ENCODE data around the gene ZNF580.

ZNF580 gene

DNA sequence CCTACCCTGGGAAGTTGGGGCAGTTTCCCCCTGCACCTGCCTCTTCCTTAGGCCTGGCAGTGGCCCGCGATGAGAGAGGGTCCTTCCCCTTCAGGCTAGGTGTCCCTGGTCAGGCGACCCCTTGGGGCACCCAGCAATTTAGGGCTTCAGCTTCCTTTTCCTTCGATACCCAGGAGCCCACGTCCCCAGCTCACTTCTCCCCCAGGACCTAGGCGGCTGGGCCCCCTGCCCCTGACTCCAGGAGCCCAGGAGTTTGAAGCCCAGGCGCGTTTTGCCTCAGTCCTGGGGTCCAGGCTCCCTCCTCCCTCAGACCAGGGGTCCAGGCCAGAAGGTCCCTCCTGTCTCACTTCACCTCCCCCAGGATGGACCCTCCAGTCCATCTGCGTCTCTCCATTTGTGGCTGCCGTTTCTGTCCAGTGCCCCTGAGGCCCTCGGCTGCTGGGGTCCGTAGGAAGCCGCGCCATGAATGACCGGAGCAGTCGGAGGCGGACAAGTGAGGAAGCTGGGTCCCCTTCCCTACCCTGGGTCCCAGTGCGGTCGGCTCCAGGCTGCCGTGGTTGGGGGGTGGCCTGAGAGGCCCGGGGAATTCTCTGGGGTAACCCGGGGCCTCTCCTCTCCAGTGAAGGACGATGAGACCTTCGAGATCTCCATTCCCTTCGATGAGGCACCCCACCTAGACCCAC lies 7.9 kb downstream of the ZNF580 start:
- DNase-seq: no peak

DNA sequence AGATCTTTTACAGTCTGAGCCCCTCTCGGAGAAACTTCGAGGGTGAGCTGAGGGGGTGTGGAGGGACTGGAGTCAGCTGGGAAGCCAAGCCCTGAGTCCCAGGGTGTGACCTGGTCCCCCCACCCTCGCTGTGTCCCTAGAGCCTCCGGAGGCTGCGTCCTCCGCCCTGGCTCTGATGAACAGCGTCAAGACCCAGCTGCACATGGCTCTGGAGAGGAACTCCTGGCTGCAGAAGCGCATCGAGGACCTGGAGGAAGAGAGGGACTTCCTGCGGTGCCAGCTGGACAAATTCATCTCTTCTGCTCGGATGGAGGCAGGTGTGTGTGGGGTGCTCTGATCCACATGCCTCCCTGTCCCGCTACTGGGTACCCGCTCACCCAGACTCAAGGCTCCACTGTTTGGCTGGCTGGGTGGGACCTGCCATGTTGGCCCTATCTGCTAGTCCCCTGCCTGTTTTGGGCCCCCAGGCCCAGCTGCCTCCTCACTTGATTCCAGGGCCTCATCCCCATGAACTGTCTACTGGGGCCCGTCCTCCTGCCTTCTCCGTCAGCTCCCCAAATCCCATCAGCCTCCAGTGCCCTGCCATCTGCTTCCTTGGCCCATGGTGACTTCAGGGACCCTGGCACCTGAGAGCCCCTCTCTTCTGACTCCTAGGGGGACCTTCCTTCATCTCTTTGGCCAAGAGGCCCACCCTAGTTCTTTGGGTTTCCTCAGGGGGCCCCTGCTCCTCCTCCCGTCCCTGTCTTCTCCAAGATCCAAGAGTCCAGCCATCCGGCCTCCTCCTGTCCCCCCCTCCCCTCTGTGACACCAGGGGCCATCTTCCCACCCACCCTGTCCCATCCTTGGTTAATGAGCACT lies 8.7 kb downstream of the ZNF580 start:
- DNase-seq: no peak

DNA sequence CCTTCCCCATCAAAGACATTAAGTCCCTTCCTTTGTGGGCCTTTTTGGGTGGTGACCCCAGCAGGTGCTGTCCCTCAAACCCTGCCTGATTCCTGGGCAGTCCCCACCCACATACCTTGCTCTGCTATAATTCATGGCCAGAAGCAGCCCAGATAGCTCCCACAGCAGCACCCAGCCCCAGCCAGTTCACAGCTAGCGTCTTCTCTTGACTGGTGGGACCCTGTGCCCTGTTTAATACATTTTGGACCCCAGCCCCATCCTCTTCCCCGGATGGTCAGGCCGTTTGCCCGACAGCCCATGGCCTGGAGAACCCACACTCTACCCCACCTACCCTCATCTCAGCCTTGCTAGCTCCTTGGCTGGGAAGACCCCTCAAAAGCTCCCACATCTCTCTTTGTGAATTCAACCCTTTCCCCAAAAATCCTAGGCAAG lies 9.3 kb downstream of the ZNF580 start:
- no peak for DNase-seq

DNA sequence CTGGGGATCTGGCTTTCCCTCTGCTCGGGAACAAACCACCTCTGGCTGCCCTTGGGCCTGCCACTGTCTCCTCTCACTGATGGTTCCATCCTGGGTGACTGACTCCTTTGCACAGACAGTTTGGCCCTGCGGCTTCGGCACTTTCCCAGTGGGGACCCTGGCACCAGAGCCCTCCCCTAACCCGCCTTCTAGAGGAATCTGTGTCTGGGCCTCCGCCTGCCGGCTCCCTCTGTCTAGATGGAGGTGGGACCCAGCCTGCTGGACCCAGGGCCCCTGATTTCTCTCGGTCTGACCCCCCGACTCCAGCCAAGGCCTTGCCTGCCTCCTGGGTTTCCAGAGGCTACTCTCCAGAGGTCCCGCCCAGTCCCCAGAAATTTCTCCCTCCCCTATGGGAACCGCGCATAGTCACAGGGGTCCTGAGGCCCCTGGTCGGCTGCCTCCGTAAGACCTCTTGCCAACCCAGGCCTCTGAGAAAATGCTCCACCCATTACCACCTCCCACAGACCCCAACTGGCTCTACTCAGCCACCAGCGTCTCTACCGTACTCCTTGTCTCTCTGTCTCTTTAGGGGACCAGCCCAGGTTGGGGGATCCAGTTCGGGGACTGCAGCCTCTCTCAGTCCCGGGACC lies 9.9 kb downstream of the ZNF580 start:
- DNase-seq: no peak

DNA sequence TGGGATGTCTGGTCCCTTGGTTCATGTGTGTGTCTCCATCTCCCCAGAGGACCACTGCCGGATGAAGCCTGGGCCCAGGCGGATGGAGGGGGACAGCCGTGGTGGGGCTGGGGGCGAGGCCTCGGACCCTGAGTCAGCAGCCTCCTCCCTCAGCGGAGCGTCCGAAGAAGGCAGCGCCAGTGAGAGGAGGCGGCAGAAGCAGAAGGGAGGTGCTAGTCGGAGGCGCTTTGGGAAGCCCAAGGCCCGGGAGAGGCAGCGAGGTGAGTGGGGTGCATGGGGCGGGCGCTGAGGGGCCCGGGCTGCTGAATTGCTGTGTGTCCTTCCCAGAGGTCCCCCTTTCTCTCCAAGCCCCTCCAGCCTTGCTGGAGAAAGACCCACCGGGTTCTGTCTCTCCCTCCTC lies 10.4 kb downstream of the ZNF580 start:
- DNase-seq: no peak

DNA sequence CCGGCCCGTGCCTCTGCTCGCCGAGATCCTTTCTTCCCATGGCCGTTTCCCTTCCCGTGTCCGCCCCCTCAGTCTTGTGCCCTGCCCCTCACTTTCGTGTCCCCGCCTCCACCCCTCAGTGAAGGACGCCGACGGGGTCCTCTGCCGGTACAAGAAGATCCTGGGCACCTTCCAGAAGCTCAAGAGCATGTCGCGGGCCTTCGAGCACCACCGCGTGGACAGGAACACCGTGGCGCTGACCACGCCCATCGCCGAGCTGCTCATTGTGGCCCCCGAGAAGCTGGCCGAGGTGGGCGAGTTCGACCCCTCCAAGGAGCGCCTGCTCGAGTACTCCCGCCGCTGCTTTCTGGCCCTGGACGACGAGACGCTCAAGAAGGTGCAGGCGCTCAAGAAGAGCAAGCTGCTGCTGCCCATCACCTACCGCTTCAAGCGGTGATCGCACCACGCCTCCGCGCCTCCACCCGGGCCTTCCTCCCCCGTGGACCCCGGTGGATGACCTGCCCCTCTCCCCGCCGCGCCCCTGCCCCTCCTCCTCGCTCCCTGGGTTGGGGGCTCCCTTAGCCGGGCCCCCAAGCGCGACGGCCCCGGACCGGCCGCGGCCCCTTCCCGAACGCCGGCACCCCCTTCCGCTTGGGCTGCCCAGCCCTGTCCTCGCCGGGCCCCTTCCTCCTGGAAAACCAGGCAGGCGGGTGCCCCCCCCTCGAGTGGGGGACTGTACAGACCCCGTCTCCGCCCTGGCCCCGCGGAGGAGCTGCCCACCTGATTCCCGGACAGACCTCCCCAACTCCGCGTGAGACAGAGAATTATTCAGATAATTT lies 11.7 kb downstream of the ZNF580 start:
- DNase-seq: no peak

DNA sequence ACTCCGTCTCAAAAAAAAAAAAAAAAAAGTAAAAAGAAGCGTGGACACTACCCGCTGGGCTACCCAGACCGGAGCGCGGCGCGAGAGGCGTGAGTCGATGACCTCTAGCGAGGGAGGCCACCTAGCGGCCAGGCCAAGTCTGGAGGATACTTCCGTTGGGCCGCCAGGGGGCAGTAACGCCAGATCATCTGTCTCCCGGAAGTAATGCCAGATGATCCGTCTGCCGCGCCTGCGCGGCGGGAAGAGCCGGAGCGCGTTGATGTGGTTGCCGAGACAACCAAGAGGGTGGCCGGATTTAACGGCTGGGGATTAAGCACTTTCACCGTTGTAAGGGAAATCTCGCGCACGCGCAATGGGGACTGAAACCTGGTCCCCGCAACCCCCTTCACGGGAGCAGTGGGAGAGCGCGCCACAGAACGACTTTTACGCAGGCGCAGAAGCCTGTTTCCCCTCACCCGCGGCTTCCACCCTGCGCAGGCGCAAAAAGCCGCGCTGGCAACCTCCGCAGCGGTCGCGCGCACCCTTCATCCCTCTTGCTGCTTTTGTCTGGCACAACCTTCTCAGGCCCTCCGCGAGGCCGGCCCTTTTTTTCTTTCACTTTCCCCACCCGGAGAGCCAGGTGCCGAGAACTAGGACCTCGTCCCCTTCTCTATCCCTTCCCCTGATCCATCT lies 13.0 kb downstream of the ZNF580 start:
- DNase-seq: peak; percentile 99

DNA sequence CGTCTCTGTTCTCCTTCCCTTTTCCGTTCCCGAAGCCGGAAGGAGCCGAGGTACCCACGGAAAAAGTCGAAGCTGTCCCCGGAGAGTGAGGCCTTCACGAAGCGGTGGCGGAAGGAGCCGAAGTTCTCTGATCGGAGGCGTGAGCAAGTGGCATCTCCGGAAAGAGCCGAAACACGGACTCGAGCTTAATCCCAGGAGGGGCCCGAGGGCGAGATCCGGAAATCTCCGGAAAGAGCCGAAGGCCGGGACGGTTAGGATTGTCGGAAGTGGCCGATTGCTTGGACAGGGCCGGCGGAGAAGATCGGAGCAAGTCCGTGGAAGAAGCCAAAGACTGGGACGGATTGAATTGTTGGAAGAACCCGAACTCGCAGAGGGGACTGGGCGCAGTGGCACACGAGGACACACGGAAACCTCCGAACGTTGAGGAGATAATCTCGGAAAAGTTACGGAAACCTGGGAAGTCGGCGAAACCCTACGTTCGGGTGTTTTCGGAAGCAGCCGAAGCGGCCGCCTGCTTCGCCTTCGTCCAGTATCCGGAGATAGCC lies 13.6 kb downstream of the ZNF580 start:
- DNase-seq: peak; percentile 99

DNA sequence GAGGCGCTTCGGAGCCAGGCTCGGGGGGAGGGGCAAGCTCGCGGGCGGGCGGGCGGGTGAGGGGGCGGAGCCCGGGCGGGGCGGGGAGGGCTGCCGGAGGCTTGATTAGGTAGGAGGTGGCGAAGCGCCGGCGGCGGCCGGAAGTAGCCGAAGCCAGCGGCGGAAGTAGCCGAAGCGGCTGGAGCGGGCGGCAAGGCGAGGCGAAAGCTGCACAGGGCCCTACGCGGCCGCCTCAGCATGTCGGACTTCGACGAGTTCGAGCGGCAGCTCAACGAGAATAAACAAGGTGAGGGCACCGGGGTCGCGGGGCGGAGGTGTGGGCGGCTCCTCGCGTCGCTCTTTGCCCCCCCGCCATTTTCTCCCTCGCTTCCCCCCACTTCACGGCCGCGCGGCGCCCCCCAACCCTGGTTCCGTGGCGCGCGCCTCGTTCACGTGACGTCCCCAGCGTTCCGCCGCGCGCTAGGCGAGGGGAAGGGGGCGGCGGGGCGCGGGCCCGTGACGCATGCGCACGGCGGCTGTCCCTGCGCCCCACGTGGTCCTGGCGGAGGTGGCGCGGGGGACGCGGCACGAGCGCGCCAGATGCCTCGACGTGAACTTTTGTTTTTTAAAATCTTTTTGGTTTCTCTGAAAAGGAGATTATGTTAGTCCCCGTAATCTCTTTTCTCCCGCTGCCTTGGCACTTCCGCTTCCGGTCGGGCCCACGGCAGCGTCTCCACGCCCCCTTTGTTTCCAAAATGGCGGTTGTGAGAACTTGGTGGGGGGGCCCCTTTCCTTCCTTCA lies 14.3 kb downstream of the ZNF580 start, which contains the start of gene U2AF2:
Gene U2AF2 (plus strand): TSS at position 168 of the 780 bp plus-strand sequence. CDS start 70 bp downstream, at position 238.
- peak; percentile 70 for DNase-seq

DNA sequence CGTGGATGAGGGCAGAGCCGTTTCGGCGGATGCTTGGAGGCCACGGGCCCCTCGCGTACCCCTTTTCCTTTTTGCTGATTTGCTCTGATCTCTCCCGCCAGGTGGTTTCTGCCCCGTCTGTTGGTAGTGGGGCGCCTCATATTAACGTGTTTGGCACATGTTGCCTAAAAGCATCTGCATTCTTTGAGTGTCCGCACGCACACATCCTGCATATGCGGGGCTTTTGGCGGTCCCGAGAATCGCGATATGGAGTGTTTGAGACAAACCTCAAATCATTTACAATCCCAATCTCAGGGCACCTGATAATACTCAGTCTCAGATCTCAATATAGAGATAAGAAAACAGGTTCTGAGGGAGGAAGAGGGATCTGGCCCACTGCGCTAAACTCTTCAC lies 14.8 kb downstream of the ZNF580 start:
- no peak for DNase-seq

DNA sequence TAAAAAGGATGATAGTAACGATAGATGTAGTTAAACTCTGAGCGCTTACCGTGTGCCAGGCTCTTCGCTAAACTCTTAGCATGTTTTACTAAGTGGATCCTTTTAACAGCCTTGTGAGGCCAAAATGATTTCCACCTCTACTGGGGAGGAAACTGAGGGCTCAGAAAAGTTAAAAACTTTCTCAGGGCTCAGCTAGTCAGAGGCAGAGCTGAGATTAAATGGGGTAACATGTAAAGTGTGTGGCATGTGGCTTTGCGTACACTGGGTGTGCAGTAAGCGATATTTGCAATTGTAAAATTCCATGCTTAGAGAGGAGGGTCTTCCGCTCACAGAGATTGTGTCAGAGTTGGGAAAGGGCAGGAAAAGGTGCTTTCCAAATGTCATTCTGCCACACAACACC lies 15.8 kb downstream of the ZNF580 start:
- no peak for DNase-seq

DNA sequence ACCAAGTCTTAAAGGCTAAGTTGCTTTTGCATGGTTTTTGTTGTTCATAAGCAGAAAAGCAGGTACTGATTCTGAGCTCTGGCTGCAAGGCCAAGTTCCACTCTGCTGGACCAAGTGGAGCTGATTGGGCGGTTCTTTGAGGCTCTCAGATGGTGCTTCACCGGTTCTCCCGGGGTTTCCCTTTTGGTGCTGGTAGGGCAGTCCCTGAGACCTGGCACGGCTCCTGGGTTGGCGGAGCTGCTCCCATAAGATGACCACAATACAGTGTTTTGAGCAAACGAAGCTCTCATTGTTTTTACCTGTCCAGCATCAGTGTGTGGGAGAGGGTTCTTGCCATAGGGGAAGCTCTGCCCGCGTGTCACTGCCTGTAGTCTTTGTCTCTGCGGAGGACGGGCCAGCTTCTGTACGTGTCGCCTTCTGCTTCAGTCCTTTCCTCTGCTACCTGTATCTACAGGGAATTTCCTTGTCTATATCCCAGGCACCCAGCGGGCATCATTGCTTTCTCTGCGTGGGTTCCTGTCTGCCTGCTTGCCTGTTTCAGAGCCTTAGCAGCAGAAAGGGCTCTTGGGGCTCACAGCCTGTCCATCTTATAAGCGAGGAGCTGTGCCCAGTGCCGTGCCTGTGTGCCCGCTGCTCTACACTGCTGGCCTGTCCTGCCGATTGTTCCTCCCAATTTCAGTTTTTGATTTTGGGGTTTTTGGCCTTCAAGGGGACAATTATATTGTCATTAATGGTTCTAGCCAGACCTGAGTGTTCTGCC lies 16.4 kb downstream of the ZNF580 start:
- DNase-seq: no peak

DNA sequence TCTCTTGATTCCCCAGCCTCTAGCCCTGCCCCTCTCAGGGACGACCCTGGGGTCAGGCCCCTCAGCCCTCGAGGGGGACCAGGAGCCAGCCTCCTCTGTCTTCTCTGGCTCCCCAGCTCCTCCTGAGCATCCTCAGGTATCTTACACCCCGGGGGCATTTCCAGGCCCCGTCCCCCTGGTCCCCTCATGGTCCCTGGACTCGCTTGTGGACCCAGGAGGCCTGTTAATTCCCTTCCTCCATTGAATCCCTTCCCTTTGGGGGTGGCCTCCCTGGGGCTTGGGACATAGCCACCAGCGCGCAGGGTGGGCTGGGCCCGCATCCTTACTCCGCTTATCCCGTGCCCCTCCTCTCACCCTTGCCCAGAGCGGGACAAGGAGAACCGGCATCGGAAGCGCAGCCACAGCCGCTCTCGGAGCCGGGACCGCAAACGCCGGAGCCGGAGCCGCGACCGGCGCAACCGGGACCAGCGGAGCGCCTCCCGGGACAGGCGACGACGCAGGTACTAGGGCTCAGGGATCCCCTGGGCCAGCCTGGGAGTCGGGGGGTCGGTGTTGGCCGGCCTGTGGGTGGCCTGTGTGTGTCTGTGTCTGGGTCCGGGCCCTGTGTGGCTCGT lies 18.2 kb downstream of the ZNF580 start:
- DNase-seq: no peak

DNA sequence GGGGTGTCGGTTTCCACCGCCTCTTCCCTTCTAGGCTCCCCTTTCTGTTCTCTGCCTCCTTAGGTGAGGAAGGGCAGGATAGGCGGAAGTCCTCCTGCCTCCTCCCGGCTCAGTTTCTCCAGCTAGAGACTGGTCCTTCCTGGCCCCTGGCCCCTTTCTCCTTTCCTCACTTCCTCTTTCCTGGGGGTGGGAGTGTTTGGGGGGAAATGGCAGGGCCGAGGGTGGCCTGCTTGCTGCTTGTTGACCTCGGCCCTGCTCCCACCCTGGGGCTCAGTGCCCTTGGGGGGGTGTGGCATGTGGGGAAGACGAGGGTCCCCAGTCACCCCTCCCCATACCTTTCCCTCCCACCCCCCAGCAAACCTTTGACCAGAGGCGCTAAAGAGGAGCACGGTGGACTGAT lies 19.0 kb downstream of the ZNF580 start:
- no peak for DNase-seq

DNA sequence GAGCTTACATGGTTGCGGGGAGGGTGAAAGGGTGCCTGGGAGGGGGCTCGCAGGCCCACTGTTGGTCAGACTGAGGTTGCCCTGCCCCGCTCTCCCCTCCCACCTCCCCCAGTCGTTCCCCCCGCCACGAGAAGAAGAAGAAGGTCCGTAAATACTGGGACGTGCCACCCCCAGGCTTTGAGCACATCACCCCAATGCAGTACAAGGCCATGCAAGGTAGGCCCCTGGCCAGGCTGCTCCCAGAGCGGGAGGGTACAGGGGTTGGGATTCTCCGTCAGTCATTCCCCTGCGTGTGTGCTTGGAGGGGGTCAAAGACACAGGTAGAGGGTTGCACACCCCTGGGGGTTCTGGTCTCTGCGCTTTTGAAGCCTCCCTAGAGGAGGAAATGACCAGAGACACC lies 19.6 kb downstream of the ZNF580 start:
- no peak for DNase-seq

DNA sequence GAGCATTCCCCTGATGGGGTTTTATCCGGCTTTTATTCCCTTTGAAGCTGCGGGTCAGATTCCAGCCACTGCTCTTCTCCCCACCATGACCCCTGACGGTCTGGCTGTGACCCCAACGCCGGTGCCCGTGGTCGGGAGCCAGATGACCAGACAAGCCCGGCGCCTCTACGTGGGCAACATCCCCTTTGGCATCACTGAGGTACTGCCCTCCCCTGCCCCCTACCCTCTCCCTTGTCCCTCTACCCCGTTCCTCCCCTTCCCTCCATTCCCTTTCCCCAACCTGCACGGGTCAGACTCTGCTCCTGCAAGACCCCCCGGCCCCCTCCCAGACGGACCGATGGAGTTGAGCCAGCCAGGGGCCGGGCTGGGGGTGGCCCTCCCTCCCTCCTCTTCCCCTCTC lies 20.2 kb downstream of the ZNF580 start:
- DNase-seq: no peak

DNA sequence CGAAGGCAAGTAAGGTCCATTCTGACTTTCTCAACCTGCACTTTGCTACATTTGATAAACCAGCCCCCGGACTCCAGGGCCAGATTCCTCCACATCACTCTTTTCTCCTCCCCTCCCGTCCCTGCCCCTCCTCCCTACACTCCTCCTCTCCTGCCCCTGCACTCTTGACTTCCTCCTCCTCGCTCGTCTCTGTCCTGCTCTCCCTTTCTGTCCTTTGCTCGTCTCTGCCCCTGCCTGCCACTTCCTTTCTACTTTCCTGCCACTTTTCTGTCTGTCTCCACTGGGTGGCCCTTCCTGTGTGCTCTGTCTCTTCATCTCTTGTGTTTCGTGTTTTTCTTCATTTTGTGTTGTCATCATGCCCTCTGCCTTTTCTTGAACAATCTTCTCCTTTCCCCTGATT lies 21.0 kb downstream of the ZNF580 start:
- no peak for DNase-seq

DNA sequence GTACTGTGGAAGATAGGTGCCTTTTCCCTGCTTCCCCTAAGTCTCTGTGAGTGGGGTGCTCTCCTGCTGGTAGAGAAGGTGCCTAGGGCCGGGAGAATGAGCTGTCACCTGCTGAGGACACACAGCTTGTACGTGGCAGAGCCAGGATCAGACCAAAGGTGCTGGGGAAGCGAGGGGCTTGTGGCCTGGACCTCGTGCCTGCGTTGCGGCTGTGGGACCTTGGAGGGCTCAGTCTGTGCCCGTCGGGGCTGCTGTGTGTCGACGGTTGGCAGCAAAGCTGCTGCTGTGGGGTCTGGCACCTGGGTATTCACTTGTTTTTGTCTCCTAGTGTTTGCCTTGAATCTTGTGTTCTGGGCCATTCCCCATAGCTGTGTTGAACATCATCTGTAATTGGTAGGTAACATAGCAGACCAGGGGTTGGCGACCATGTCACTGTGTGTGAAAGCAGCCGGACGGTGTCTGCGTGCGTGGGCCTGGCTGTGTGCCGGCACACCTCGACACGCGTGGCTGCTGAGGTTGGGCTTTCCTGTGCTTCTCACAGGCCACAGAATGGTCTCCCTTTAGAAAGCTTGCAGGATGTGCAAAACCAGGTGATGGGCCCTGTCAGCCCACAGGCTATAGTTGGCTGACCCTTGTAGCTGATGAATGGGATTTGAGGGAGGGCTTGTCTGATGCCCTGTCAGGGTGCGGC lies 23.2 kb downstream of the ZNF580 start:
- no peak for DNase-seq

DNA sequence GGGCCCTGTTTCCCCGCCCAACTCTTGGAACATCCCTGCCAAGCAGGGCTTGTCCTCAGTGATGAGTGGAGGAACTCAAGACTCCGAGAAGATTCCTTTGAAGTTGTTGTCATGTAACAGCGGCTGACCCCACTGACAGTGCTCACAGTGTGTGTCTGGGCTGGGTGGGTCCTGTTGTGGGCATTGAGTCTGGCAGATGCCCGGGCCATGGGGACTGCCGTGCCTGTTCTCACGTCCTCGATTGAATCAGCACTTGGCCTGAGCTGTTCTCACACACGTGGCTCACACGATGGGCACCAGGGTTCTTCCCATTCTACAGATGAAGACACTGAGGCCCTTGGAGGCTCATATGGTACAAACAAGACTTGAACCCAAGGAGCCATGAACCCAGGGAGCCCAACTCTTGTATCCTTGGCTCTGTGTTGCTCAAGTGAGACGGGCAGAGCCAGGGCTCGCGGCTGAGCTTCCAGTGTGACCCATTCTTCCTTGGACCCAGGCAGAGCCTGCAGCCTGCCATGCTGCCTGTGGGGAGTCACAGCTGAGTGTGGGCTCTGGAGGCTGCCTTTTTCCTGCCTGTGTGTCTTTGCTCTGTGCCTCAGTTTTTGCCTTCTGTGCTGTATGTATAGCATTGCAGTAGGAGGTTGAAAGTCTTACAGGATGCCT lies 25.7 kb downstream of the ZNF580 start:
- no peak for DNase-seq
